Spinal cord (tissue), 10 donors: ENCODE results near the gene ZNF677. TPM values are rescaled to one million over a fixed set of nuclear protein-coding genes. Genes with fewer than 3 reads are reported as not detected.
A peak's percentile ranks its signal among the peaks of the same experiment; 100 is the strongest.
"Not testable (repeated sequence)": the region's sequence is repeated elsewhere in the genome, so short reads cannot be mapped to it uniquely, and the experiment has no call there.

Experiments
- DNase-seq, 6 donors: peaks; one replicate each; pipeline versions ENCODE4 v3.0.0 to v3.0.0-alpha.2; 2013 to 2015; ENCODE audit warnings: low spot score in 6 of 6, low read depth in 4 of 6
- H3K27ac ChIP-seq: one replicate; pipeline ENCODE4 v1.5.1; 2013; ENCODE audit warnings: low read depth, low read length, control low read depth
- H3K27me3 ChIP-seq: one replicate; pipeline ENCODE4 v1.6.1; 2013; ENCODE audit warnings: low read length; ENCODE audit not compliant: control insufficient read depth, insufficient read depth
- H3K36me3 ChIP-seq: one replicate; pipeline ENCODE4 v1.6.1; 2013; ENCODE audit warnings: low read length; ENCODE audit not compliant: control insufficient read depth, insufficient read depth
- H3K4me1 ChIP-seq: one replicate; pipeline ENCODE4 v1.6.1; 2013; ENCODE audit warnings: low read length; ENCODE audit not compliant: control insufficient read depth, insufficient read depth
- H3K4me3 ChIP-seq: one replicate; pipeline ENCODE4 v1.5.1; 2013; ENCODE audit warnings: low read depth, low read length, control low read depth
- H3K9me3 ChIP-seq: one replicate; pipeline ENCODE4 v1.6.1; 2013; ENCODE audit warnings: low read length; ENCODE audit not compliant: control insufficient read depth, insufficient read depth
- WGBS: methylation state at CpG from one replicate; pipeline ENCODE4 v1.1.5; 2013; ENCODE audit warnings: missing lambda C conversion rate; ENCODE audit not compliant: insufficient coverage; 5-methylcytosine and 5-hydroxymethylcytosine counted together
- polyA plus RNA-seq, 2 donors: library from polyadenylated mRNA; unstranded; fragments of 120-200 nt; gene quantifications; one replicate each; pipeline ENCODE4 v1.2.1, GENCODE V29; 2013; ENCODE audit not compliant: insufficient read length in 2 of 2
- total RNA-seq, 2 donors: library from RNA; depleted of rRNA in 1 of 2; stranded (reverse); fragments of 120-200 nt in 1 of 2; fragments of >200 nt in 1 of 2; gene quantifications; one replicate each; pipeline versions ENCODE4 v1.2.3 to v1.2.4, GENCODE V29; 2013 to 2014
- donor health status: healthy.

Gene ZNF677
- total and polyA plus RNA-seq, 4 donors: 39.2 to 47.9 (median 42.8) TPM

GRCh38 chr19:53196777-53197396, 57.8 kb downstream of the ZNF677 start:
- WGBS: under 1% methylated on average over 33 of the region's 42 CpGs

GRCh38 chr19:53195265-53195903, 59.3 kb downstream of the ZNF677 start:
- H3K36me3 ChIP-seq: peaks cover 4% of the 10 kb centered on the region
- WGBS: 0% methylated on average over 3 of the region's 3 CpGs
- H3K9me3 ChIP-seq: no peaks in the 10 kb centered on the region
- H3K4me3 ChIP-seq: no peak overlapping the region
- peaks cover 22% of the 10 kb centered on the region for H3K4me1 ChIP-seq
- H3K27ac ChIP-seq: no peak overlapping the region
- peak; percentile 59 to 96 (median 74) for DNase-seq
- H3K27me3 ChIP-seq: no peaks in the 10 kb centered on the region

More at GRCh38 chr19:53196777-53197396, 57.8 kb downstream of the ZNF677 start:
- no peaks in the 10 kb centered on the region for H3K9me3 ChIP-seq
- peak overlapping the region; percentile 60 for H3K4me3 ChIP-seq
- peaks cover 10% of the 10 kb centered on the region for H3K36me3 ChIP-seq
- DNase-seq: peak; percentile 76 to 98 (median 90)
- peak overlapping the region; percentile 72 for H3K27ac ChIP-seq
- no peaks in the 10 kb centered on the region for H3K27me3 ChIP-seq
- H3K4me1 ChIP-seq: peaks cover 22% of the 10 kb centered on the region

GRCh38 chr19:53193535-53194222, 61.0 kb downstream of the ZNF677 start:
- no peak for DNase-seq
- no peak overlapping the region for H3K27ac ChIP-seq
- WGBS: 94% methylated on average over 6 of the region's 12 CpGs

GRCh38 chr19:53192771-53193534, 61.7 kb downstream of the ZNF677 start, which contains the start of gene ZNF665:
Gene ZNF665 (minus strand): TSS chr19:53193358. CDS start chr19:53182898, 10,460 bp downstream.
- H3K36me3 ChIP-seq: peaks cover 4% of the 10 kb centered on the region
- peak; percentile 47 to 96 (median 82) for DNase-seq
- H3K27me3 ChIP-seq: no peaks in the 10 kb centered on the region
- peaks cover 20% of the 10 kb centered on the region for H3K4me1 ChIP-seq
- WGBS: under 1% methylated on average over 47 of the region's 53 CpGs
- H3K27ac ChIP-seq: peak within 1 kb of the TSS; percentile 52
- peak within 1 kb of the TSS; percentile 68 for H3K4me3 ChIP-seq
- no peaks in the 10 kb centered on the region for H3K9me3 ChIP-seq

More at GRCh38 chr19:53193535-53194222, 61.0 kb downstream of the ZNF677 start:
- Histone ChIP-seq H3K27me3 (no peaks in the 10 kb centered on the region), H3K9me3 (no peaks in the 10 kb centered on the region), H3K36me3 (peaks cover 4% of the 10 kb centered on the region), H3K4me1 (peaks cover 22% of the 10 kb centered on the region), H3K4me3 (peak overlapping the region; percentile 68)

- H3K36me3 ChIP-seq: peaks cover 4% of the 10 kb centered on the region
- no peaks in the 10 kb centered on the region for H3K9me3 ChIP-seq
- H3K4me1 ChIP-seq: peaks cover 12% of the 10 kb centered on the region
- H3K27me3 ChIP-seq: no peaks in the 10 kb centered on the region
- no peak for DNase-seq
- 67% methylated on average over 1 of the region's 3 CpGs for WGBS
- H3K4me3 ChIP-seq: no peak overlapping the region
- no peak overlapping the region for H3K27ac ChIP-seq
Observed at GRCh38 chr19:53190253-53190652, 64.4 kb downstream of the ZNF677 start.

GRCh38 chr19:53189691-53190198, 64.9 kb downstream of the ZNF677 start:
- not testable (repeated sequence) for H3K9me3 ChIP-seq, H3K27ac ChIP-seq, DNase-seq, H3K4me3 ChIP-seq, H3K27me3 ChIP-seq, H3K36me3 ChIP-seq
- H3K4me1 ChIP-seq: peaks cover 12% of the 10 kb centered on the region
- WGBS: 100% methylated on average over 1 of the region's 16 CpGs

Other genes with a start within 250 kb of the ZNF677 start
- gene ERVV-1, start 241.0 kb downstream of the ZNF677 start, total RNA-seq: not detected
- under 1 TPM in 1 of 2 donors, not detected in 1; 0.12 TPM for gene ERVV-1, start 241.0 kb downstream of the ZNF677 start, polyA plus RNA-seq
- under 1 TPM in 1 of 2 donors, not detected in 1; 0.06 TPM for gene ERVV-2, start 210.1 kb downstream of the ZNF677 start, total RNA-seq
- gene ERVV-2, start 210.1 kb downstream of the ZNF677 start, polyA plus RNA-seq: not detected
- gene ZNF160, start 151.5 kb downstream of the ZNF677 start, total RNA-seq: 10 to 100 TPM; 42.0 to 47.4 TPM
- 10 to 100 TPM; 22.4 to 28.6 TPM for gene ZNF160, start 151.5 kb downstream of the ZNF677 start, polyA plus RNA-seq
- gene ZNF415, start 122.0 kb downstream of the ZNF677 start, total RNA-seq: 10 to 100 TPM; 27.3 to 35.0 TPM
- gene ZNF415, start 122.0 kb downstream of the ZNF677 start, polyA plus RNA-seq: 10 to 100 TPM; 32.6 to 41.0 TPM
- 10 to 100 TPM; 18.2 to 21.3 TPM for gene ZNF347, start 95.8 kb downstream of the ZNF677 start, total RNA-seq
- gene ZNF347, start 95.8 kb downstream of the ZNF677 start, polyA plus RNA-seq: 10 to 100 TPM in 1 of 2 donors, 1 to 10 TPM in 1; 9.7 to 16.5 TPM
- gene ZNF665, start 61.5 kb downstream of the ZNF677 start, total RNA-seq: 1 to 10 TPM; 5.4 to 8.5 TPM
- gene ZNF665, start 61.5 kb downstream of the ZNF677 start, polyA plus RNA-seq: 1 to 10 TPM; 4.5 to 6.4 TPM
- under 1 TPM in 1 of 2 donors, not detected in 1; 0.11 TPM for gene VN1R2, start 3.4 kb upstream of the ZNF677 start, total RNA-seq
- under 1 TPM in 1 of 2 donors, not detected in 1; 0.12 TPM for gene VN1R2, start 3.4 kb upstream of the ZNF677 start, polyA plus RNA-seq
- gene VN1R4, start 12.8 kb upstream of the ZNF677 start, total RNA-seq: not detected
- not detected for gene VN1R4, start 12.8 kb upstream of the ZNF677 start, polyA plus RNA-seq
- gene ZNF845, start 78.9 kb upstream of the ZNF677 start, total RNA-seq: 10 to 100 TPM; 11.5 to 11.7 TPM
- gene ZNF845, start 78.9 kb upstream of the ZNF677 start, polyA plus RNA-seq: 1 to 10 TPM; 4.8 to 5.9 TPM
- gene ZNF525, start 110.8 kb upstream of the ZNF677 start, total RNA-seq: 10 to 100 TPM; 12.2 to 14.8 TPM
- gene ZNF525, start 110.8 kb upstream of the ZNF677 start, polyA plus RNA-seq: 1 to 10 TPM; 4.0 to 5.9 TPM
- 10 to 100 TPM; 16.3 to 16.4 TPM for gene ZNF765, start 140.3 kb upstream of the ZNF677 start, total RNA-seq
- 10 to 100 TPM; 11.3 to 13.2 TPM for gene ZNF765, start 140.3 kb upstream of the ZNF677 start, polyA plus RNA-seq
- 10 to 100 TPM in 1 of 2 donors, 1 to 10 TPM in 1; 8.7 to 13.4 TPM for gene ZNF761, start 177.1 kb upstream of the ZNF677 start, total RNA-seq
- 1 to 10 TPM; 9.4 to 9.5 TPM for gene ZNF761, start 177.1 kb upstream of the ZNF677 start, polyA plus RNA-seq
- 1 to 10 TPM; 5.1 TPM for gene ZNF813, start 212.9 kb upstream of the ZNF677 start, total RNA-seq
- 1 to 10 TPM; 2.4 to 3.1 TPM for gene ZNF813, start 212.9 kb upstream of the ZNF677 start, polyA plus RNA-seq